Activated naive CD4-positive, alpha-beta T cell treated with anti-CD3 and anti-CD28 coated beads, Interleukin-2, amount 10 ng/mL, durations not matched to agents 5 hours and 36 hours (primary cell): ENCODE measurements around the gene PSG6. TPM values are rescaled to one million over a fixed set of nuclear protein-coding genes. Genes with fewer than 3 reads are reported as not detected.

ENCODE experiments used
- total RNA-seq, 2 experiments: library from RNA; stranded (reverse); gene quantifications; one replicate each; pipeline ENCODE4 v1.2.3, GENCODE V29; 2021

The PSG6 gene
- total RNA-seq = not detected

GRCh38 chr19:42917634-42918033 is at the start of gene PSG6:
Gene PSG6 (minus strand): TSS chr19:42917894. CDS start chr19:42917792, 102 bp downstream.

DNA sequence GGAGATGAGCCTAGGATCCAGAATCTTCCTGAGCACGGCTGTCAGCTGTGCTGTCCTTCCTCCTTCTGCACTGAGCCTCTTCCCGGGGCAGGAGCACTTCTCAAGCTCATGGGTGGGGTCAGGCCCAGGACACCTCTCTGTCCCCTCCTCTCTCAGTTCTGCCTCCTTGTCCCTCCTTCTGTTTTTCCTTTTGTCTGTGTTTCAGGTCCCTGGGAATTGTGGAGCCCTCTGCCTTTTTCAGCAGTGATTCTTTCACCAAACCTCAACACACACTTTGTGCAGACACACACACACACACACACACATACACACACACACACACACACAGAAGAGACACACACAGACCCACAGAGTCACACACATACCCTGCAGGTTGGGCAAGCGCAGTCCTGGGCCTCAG is 19.4 kb upstream of the PSG6 start, which contains the start of gene PSG7:
Gene PSG7 (minus strand): TSS at position 101 of the 400 bp plus-strand sequence. CDS start 131 bp downstream, outside the sequence.

GRCh38 chr19:42879613-42880012 is 38.1 kb downstream of the PSG6 start, which contains the start of gene PSG1:
Gene PSG1 (minus strand): TSS chr19:42879713. CDS start chr19:42879581, 132 bp downstream.

Other genes starting within 250 kb of the PSG6 start
- not detected for gene PSG3, start 177.4 kb downstream of the PSG6 start, total RNA-seq
- gene PSG8, start 152.2 kb downstream of the PSG6 start, total RNA-seq = not detected
- gene PSG1, start 38.2 kb downstream of the PSG6 start, total RNA-seq = not detected
- not detected for gene PSG7, start 19.3 kb upstream of the PSG6 start, total RNA-seq
- not detected for gene PSG11, start 108.6 kb upstream of the PSG6 start, total RNA-seq
- not detected for gene PSG2, start 164.8 kb upstream of the PSG6 start, total RNA-seq